Measurements from ENCODE around the gene PARVA. TPM values are rescaled to one million over a fixed set of nuclear protein-coding genes. Genes with fewer than 3 reads are reported as not detected.

PARVA gene
- total and polyA plus RNA-seq, 9 of the 15 experiments (the other 6 are each of a cell fraction or from before 2014, with no cell fraction given), result 0.11 TPM; not detected in 8

GRCh38 chr11:12507391-12507790 lies 130.0 kb downstream of the PARVA start:
- in situ Hi-C loops (cut with MboI), result no loop called here
- no peak for TF ChIP-seq NBN (IDR thresholded peaks at IDR 0.05; ENCODE audit: low read depth)
- no peak for TF ChIP-seq SMAD4 (CRISPR knock-in tag; conservative IDR thresholded peaks at IDR 0.05)
- TF ChIP-seq TBL1XR1 (IDR thresholded peaks at IDR 0.05; ENCODE audit: low read length in 2 of 2), result no peak
- TF ChIP-seq ZNF124 (CRISPR knock-in tag; IDR thresholded peaks at IDR 0.05), result no peak
- TF ChIP-seq RFX7 (CRISPR knock-in tag; IDR thresholded peaks at IDR 0.05), result no peak
- no peak for TF ChIP-seq CHD7 (IDR thresholded peaks at IDR 0.05; ENCODE audit: low read depth, low read length)
- no peak for TF ChIP-seq PRMT5 (CRISPR knock-in tag; IDR thresholded peaks at IDR 0.05)
- no peak for TF ChIP-seq ZNF277 (CRISPR knock-in tag; IDR thresholded peaks at IDR 0.05; ENCODE audit: borderline replicate concordance)
- no peak for TF ChIP-seq SRSF9 (IDR thresholded peaks at IDR 0.05; ENCODE audit: borderline replicate concordance, low read depth, low read length)
- TF ChIP-seq SETDB1 (IDR thresholded peaks at IDR 0.05; ENCODE audit: low read length), result no peak

More at GRCh38 chr11:12507391-12507790, 130.0 kb downstream of the PARVA start:
- Histone ChIP-seq H3K27me3 (ENCODE audit: control insufficient read depth in 2 of 2, insufficient read depth in 2 of 2, low read length in 2 of 2) (peaks cover 4 to 12% of the 10 kb centered on the region in 2 experiments; a peak in 4 of 5 replicates), H3K9ac (ENCODE audit: insufficient read depth in 1 of 2, low read depth in 2 of 2, low read length in 2 of 2) (no peak overlapping the region), H3K9me1 (ENCODE audit: control insufficient read depth, insufficient read depth, low read length) (no peaks in the 10 kb centered on the region), H3K4me2 (ENCODE audit: insufficient read depth, low read length) (no peak overlapping the region), H3K9me3 (replicated peaks; ENCODE audit: control insufficient read depth, insufficient read depth, low read depth, low read length) (no peaks in the 10 kb centered on the region), H3K36me3 (ENCODE audit: control insufficient read depth, insufficient read depth, low read length) (no peaks in the 10 kb centered on the region), H3K27ac (ENCODE audit: extremely low read depth, low read depth, low read length) (no peak overlapping the region), H3K4me1 (replicated peaks in 1 of 2; ENCODE audit: control insufficient read depth in 2 of 2, insufficient read depth in 2 of 2, low read length in 2 of 2) (peaks cover 0 to 2% of the 10 kb centered on the region in 2 experiments; a peak in 1 of 5 replicates), H3K4me3 (no peak overlapping the region), H2AFZ (ENCODE audit: low read depth, low read length) (no peak overlapping the region), H4K20me1 (replicated peaks; ENCODE audit: control insufficient read depth, insufficient read depth, low read length) (no peaks in the 10 kb centered on the region; the same call in 1 of the 2 replicates), H3K79me2 (ENCODE audit: control insufficient read depth, insufficient read depth, low read length) (no peaks in the 10 kb centered on the region)
- ChIA-PET CTCF (ENCODE audit: low intra/inter-chr PET ratio) (no interaction called here), POLR2A (interaction anchor here (0.6 to 1.2 kb wide), 2 partner anchors 11 to 505 kb away, joined by 3 to 6 read pairs; no protein-coding TSS in a partner anchor)
- ATAC-seq (no peak), DNase-seq (ENCODE audit: extremely low read depth in 1 of 4, low spot score in 3 of 4) (no peak), FAIRE-seq (no peak)
- WGBS (ENCODE audit: insufficient coverage, low coverage, missing lambda C conversion rate), result 0% methylated on average over 4 of the region's 4 CpGs
- BruUV-seq (replicated peaks), result no TSS peak
- intact Hi-C loops (cut with micrococcal nuclease), result no loop called here

Measured in K562 (cell line).